Activated naive CD4-positive, alpha-beta T cell treated with anti-CD3 and anti-CD28 coated beads, Interleukin-2, amount 50 U/mL, for 16 hours (primary cell): Measurements from ENCODE around the gene AHRR.

ENCODE experiments used
- DNase-seq: peaks from one replicate; pipeline ENCODE4 v3.0.0-alpha.2; 2020

Gene AHRR

DNA sequence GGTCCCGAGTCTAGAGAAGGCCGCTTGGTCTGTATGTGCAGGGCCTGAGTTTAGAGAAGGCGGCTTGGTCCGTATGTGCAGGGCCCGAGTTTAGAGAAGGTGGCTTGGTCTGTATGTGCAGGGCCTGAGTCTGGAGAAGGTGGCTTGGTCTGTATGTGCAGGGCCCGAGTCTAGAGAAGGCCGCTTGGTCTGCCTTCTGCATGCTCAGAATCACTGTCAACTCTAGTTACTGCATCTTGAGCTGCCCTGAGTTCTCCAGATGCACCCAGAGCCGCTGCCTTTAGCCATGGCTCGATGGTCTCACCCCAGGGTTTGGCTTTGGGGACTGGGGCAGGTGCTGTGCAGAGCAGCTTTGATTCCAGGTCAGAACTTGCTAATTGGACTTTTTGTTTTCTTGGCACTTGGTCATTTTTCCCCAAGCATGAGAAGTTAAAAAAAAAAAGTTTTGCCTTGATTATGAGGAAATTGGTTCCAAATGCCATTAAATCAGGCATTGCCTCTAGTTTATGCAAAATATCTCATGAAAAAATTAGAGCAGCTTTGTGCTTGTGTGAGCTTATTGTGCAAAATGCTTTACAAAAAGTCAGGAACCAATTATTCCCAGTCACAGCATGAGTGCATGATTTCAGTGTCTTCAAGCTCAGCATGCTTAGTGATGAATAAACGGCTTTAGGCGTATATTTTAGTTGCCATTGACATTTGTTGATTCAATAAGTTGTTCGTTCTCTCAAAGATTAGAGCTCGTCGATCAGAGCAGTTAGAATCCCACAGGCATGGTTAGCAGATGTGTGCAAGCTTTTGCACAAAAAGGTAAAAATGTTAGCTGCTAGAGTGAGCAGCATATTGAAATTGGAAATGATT, 96.0 kb downstream of the AHRR start:
- no peak for DNase-seq

DNA sequence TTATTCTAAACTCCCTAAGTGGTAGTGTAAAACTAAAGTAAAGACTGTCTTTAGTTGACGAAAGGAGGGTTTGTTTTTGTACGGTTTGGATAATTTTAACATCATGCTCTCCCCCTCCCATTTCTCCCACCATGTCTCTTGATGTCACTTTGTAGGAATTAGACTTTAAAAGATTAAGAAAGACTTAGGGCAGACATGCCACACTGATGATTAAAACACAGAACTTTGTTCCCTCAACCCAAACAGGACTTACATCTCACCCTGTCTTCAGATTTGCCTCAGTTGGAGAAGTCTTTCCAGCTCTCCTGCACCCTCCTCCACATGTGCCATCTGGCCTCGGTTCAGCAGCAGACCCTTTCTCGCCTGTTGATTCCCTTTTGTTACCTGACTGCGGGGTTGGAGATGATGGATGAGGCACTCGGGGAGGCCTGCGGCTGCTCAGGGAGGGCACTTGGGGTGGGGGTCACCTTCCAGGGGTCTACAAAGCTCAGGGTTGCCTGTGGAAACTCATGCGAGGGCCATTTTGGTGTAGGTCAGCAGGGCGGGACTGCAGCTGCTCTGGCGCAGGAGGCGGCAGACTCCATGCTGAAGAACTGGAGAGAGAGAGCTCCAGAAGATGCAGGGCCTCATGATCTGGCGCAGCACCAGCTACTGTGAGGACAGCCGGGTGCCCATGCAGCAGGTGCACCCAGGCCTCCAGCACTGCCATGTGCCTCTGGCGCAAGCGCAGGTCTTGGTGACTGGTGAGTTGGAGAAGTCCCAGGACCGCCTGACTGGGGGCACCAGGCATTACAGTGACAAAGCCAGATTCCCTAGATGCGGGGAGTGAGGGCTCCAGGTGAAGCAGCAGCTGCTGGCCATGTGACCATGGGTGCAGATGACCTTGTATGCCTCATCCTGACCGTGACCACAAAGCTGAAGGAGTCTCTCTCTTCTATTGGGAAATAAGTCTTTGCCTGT, 96.9 kb downstream of the AHRR start:
- DNase-seq: no peak

DNA sequence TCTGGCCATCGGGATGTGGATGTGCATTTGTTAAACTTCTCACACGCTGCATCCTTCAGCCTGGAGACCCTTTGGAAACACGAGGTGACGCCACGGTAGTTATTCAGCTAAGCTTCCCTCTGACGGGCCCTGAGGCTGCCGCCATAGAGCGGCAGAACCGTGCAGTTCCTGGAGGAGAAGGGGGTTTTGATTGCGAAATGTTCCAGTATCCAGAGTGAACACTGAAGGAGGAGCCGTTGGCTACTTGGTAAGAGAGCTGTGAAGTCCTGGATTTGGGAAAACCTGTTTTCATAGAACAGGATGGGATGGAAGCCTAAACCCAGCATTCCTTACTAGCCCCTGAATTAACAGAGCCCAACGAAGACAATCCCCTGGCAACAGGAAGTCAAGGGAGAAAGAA, 98.5 kb downstream of the AHRR start:
- no peak for DNase-seq

DNA sequence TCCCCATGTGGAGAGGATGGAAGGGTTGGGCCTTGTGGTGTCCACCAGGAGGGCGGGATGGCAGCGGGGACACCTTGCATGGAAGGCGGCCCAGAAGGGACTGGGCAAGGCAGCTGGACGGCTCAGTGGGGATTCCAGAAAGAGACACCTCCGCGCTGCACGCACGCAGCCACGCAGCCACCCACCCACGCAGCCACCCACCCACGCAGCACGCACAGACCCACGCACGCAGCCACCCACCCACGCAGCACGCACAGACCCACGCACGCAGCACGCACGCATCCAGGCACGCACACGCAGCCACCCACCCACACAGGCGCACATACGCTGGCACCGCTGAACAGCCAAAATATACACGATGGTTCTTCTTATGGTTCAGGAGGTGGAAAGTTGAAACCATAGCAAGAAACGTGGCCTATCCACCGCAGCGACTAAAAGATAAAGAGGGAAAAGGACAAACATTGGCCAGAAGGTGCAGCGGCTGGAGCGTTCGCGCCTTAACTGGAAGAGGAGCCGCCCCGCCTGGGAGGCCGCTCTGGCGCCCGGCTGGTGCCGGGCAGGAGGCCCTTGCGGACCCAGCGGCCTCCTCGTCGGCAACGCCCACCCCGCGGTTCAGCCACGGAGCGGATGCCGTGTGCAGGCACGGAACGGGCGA, 99.2 kb downstream of the AHRR start:
- no peak for DNase-seq

DNA sequence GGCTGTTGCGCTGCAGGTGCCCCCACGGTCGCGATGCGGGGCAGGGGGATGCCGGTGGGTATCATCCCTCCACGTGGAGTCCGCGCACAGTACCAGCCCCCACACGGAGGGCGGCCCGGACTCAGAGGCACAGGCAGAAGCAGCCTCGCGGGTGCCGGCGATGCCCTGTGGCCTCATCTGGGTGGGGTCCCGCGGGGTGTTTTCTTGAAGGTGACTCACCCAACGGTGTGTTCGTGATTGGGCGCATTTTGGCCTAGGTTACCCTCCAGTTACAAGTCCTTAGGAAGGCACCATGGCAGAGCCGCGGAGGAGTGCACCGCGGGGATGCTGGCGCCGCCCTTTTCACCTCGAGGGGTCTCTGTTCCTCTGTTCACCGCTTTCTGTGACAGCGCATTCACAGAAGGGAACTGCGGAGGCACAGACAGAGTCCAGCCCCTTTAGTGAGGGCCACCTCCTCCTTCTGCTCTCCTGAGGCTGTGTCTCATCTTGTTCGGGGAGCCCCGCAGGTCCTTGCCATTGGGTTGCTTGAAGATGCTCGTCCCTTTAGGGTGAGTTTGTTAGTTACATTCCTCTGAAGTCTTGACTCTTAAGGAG, 99.9 kb downstream of the AHRR start:
- no peak for DNase-seq

DNA sequence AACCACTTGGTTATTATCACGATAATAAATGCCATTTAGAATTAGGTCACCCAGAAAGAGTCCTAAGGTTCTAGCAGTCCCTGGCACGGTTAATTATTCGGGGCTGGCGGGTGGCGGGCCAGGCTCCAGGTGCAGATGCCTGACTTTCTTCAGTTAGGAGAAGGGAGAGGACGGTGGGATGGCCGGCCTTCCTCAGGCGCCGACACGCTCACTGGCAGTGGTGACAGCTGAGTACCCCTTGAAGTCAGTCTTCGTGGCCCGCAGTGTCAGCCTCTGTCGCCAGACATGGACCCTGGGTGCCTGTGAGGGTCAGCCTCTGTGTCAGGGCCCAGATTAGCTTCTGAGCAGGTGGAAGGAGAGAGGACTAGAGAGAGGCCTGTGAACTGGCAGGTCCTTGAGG, 100.4 kb downstream of the AHRR start:
- no peak for DNase-seq

DNA sequence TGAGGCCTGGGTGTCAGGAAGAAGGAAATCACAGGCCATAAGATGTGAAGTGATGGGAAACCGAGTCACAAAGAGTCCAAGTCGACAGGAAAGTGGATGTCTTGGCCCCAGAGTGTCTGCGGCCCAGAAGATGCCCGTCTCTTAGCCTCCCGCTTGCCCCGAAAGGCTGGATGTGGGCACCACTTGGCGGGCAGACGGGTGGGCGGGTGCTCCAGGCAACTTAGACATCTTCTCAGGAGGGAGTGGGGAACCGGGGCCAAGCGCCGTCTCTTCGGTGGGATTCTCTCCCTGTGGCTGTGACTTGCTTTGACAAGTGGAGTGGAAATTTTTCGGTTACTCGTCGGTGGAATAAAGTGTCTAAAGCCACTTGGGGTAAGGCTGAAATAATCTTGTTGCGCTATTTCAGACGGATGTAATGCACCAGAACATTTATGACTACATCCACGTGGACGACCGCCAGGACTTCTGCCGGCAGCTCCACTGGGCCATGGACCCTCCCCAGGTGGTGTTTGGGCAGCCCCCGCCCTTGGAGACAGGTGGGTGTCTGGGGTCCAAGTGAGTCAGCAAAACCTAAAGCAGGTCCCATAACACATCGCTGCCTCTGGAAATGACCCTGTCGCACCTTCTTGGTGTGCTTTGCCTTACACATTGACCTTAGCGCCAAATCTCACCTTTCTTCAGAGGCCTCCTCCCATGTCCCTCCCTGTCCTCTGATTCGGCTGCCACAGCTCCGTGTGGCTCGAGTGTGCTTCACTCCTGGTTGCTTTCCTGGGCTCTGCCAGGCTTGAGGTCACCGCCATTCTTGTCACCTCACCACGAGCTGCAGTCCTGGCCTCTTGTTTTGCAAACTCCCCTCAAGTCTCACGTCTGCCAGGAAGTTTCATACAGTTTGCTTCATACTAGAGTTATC, 101.1 kb downstream of the AHRR start:
- no peak for DNase-seq

DNA sequence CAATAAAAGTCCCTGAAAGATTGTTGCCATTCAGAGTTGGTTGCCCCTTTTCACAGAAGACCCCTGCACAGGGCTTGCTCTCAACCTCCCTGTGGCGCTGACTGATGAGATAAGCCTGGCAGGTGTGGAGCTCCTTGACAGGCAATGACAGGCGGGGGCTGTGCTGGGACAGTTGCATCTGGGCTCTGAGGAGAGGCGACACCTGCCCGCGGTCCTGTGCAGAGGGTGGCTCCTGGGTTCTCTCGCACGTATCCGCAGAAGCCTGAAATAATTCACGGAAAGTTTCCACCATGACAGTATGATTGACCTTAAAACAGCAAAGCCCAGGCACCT, 101.7 kb downstream of the AHRR start:
- no peak for DNase-seq

DNA sequence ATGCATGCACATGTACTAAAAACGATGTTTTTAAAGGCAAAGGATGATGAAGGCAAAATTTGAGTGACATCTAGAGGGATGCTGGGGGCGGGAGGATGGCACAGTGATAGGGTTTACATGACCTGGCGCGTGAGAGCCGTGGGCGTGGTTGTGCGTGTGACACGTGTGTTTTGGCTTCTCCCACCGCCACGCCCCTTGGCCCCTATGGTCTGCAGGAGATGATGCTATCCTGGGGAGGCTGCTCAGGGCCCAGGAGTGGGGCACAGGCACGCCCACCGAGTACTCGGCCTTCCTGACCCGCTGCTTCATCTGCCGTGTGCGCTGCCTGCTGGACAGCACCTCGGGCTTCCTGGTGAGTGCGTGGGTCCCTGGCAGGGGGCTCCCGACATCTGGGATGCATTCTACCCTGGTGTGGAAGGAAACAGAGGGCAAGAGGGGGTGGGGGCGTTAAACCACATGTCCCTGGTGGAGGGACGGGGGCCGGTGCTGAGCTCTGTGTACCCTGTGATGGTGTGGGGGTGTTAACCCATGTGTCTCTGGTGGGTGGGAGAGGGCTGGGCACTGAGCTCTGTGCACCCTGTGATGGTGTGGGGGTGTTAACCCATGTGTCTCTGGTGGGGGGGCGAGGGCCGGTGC, 102.2 kb downstream of the AHRR start:
- no peak for DNase-seq

DNA sequence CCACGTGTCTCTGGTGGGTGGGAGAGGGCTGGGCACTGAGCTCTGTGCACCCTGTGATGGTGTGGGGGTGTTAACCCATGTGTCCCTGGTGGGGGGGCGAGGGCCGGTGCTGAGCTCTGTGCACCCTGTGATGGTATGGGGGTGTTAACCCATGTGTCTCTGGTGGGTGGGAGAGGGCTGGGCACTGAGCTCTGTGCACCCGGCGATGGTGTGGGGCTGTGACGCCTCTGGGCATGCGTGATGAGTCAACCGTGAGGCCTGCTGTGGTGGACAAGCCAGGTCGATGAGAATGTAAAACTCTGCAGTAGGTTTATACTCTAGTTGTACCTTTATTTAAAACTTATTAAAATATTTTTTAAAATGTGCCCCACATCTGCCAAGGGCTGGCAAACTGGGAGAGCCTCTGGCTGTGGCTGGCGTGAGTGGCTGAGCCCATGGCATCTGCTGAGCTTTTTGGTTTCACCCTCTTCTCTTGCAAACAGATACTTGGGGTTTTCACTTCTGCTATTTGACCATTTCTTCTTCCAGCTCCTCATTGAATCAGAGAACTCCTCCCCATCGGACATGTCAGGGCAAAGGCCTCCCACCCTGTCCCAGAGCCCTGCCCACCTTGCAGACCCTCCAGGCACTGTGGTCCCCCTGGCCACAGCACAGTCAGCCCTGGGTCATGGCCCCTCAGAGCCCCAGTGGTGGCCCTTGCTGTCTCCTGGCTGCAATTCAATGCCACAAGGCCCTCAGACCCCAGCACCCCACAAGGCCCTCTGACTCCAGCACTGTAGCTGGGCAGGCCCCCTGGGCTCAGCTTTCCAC, 103.0 kb downstream of the AHRR start:
- no peak for DNase-seq

DNA sequence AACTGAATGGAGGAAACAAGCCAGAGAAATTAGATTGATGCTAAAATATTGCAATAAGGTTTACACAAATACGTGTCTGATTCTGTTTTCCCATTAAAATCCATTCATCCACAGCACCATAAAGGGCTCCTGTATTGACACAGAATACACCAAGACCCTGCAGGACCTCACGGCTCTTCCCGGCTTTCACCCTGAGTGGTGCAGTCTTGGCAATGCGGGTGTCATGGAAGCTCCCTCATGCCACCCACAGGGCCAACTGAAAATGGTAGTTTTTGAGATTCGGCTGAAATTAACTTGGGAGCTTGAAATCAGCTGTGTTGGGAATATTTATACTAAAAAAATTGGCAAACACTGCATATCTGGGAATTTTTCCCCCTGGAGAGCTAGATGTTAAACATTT, 104.2 kb downstream of the AHRR start:
- DNase-seq: no peak

DNA sequence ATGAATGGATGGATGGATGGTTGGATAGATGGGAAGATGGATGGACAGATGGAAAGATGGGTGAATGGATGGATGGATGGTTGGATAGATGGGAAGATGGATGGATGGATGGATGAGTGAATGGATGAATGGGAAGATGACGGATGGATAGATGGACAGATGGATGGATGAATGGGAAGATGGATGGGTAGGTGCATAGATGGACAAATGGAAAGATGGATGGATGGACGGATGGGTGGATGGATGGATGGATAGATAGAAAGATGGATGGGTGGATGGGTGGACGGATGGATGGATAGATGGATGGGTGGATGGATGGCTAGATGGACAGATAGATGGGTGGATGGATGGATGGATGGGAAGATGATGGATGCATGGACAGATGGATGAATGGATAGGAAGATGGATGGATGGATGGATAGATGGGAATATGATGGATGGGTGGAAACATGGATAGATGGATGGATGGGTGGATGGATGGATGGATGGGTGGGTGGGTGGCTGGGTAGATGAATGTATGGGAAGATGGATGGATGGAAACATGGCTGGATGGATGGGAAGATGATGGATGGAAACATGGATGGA, 105.0 kb downstream of the AHRR start:
- DNase-seq: no peak

DNA sequence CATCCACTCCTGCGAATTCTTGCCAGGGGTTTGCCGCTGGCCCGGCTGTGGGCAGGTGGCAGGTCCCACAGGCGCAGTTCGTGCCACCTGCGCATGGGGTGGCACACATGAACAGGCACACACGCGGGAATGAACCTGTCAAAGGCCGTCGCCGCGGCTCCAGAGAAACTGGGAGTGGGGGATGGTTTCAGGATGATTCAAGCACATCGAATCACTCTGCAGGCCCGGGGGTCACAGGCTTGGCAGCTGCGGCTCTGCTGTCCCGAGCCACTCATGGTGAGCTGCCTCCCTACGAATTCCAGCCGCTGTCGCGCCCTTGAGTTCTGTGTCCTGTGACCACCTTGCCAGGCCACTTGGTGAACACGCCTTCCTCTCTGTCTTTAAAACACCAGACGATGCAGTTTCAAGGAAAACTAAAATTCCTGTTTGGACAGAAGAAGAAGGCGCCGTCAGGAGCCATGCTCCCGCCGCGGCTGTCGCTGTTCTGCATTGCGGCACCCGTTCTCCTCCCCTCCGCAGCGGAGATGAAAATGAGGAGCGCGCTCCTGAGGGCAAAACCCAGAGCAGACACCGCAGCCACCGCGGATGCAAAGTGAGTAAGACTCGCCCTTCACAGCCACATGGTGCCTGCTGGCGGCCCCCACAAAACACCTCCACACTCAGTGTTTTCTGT, 106.0 kb downstream of the AHRR start:
- DNase-seq: no peak

DNA sequence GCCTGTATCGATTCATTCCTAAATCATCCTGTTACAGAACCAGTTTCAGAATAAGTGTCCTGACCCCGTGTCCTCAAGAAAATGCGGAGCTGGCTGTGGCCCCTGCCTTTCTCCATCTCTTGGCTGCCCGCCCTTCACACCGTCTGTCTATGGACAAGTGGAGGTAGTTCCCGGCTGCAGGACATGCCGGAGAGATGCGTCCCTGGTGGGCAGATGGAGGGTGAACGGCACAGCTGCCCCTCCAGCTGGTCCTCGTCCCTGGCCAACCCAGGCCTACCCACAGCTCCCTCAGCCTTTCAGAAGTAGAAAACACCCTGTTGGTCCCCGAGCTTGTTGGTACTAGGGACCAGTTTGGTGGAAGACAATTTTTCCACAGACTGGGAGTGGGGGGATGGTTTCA, 106.7 kb downstream of the AHRR start:
- no peak for DNase-seq

DNA sequence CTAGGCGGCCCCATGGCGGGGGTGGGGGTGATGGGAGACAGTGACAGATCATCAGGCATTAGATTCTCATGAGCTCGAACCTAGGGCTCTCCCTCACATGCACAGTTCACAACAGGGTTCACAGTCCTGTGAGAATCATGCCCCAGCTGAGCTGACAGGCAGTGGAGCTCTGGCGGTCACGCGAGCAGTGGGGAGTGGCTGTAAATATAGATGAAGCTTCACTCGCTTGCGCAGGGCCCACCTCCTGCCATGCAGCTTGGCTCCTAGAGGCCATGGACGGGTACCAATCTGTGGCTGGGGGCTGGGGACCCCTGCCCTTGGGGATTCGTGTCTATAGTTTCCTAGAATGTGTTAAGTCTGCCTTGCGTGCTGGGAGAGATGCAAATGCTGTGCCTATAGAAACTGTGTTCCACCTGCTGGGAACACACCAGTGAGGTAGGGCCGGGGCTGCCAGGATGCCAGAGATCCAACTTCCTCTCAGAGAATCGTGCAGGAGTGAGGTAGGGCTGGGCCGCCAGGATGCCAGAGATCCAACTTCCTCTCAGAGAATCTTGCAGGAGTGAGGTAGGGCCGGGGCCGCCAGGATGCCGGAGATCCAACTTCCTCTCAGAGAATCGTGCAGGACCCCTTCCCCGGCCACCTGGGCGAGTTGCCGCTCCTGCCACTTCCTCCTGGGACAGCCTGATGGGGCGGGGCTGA, 107.4 kb downstream of the AHRR start:
- DNase-seq: no peak

DNA sequence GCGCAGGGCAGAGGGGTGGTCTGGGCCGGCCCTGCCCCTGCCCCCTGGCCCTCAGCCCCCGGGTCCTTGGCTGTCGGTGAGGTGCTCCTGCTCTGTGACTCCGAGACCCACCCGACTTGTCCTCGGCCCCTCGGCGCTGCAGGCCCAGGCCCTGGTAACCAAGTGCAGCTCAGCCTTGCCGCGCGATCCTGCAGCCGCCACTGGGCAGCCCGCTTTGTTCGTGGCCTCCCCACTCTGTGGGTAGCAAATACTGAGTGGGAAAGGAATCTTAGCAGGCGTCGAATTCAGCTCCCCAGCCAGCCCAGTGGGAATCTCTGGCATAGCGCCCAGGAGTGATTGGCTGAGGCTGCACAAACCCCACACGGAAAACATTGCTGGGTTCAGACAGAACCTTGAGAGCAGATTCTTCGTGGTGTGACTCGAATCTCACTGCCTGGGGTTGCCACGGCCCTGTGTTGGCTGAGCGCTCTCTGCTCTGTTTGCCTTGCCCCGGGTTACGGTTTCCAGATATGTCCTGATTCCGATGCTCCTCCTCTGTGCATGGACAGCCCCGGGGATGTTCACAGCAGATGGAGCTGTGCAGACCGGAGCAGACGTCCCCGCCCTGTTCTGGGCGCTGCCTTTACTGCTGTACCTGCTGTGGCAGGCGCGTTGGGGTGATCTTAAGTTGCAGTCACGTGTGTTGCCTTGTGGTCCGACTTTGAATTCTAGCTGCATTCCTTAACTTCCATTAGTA, 108.1 kb downstream of the AHRR start:
- DNase-seq: peak; percentile 7

DNA sequence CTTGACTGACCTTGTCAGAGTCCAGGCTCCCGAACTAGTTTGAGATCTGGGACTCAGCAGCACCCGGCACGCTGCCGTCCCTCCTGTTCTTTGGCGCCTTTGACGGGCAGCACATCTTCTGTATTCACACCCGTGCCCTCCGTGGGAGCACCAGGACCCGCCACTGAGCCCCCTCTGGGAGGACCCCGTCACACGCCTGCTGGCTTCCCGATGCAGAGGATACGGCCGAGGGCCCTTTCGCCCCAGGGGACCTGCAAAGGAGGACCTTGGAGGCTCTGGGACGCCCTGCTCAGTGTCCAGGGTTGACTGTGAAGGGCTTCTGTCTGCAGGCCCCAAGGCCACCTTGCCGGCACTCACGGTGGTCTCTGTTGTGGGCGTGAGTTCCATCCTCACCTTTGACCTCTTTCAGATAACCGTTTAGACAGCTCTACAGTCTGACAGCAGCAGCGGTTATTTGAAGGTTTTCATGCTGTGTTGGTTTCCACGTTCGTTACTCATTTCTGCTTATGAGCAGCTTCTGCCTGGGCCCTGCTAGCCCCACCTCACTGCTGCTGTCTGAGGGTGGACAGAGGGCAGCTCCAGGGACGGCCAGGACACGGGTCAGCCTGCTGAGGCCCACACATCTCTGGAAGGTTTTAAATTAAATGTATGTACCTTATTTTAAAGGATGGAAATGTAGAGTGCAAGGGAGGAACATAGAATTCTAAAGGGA, 108.9 kb downstream of the AHRR start:
- peak; percentile 5 for DNase-seq
